T-helper 1 cell (primary cell): Measurements from ENCODE around the gene NDUFC1.

ENCODE experiments used
- DNase-seq, 5 donors: peaks; one replicate each; pipeline ENCODE4 v3.0.0-alpha.2; 2012 to 2020

The NDUFC1 gene

GRCh38 chr4:139246166-139246565 lies 56.1 kb downstream of the NDUFC1 start:
- DNase-seq, result no peak

GRCh38 chr4:139245590-139245989 lies 56.7 kb downstream of the NDUFC1 start:
- no peak for DNase-seq

- DNase-seq, result no peak
Observed at GRCh38 chr4:139243448-139244365, 58.6 kb downstream of the NDUFC1 start.

GRCh38 chr4:139242511-139243051 lies 59.7 kb downstream of the NDUFC1 start:
- DNase-seq, result no peak

- no peak for DNase-seq
Observed at GRCh38 chr4:139241784-139242151, 60.5 kb downstream of the NDUFC1 start.

- no peak for DNase-seq
Observed at GRCh38 chr4:139241086-139241783, 61.0 kb downstream of the NDUFC1 start.
